ENCODE data around the gene MBD4.
A peak's percentile ranks its signal among the peaks of the same experiment; 100 is the strongest.

MBD4 gene

DNA sequence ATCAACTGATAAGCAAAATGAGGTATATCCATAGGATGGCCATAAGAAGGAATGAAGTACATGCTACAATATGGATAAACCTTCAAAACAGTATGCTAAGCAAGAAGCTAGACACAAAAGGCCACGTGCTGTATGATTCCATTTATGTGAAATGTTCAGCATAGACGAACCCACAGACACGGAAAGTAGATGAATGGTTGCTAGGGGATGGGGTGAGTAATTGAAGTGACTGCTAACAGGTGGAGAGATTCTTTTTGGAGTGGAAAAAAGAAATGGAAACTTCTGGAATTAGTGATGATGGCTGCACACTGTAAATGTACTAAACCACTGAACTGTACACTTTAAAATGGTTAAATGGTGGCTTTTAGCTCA, 10.7 kb downstream of the MBD4 start:
- H3K27ac ChIP-seq, result peak overlapping the region; percentile 44
- no peak for TF ChIP-seq ZFX (IDR thresholded peaks at IDR 0.05)
- TF ChIP-seq, protein P1, sequence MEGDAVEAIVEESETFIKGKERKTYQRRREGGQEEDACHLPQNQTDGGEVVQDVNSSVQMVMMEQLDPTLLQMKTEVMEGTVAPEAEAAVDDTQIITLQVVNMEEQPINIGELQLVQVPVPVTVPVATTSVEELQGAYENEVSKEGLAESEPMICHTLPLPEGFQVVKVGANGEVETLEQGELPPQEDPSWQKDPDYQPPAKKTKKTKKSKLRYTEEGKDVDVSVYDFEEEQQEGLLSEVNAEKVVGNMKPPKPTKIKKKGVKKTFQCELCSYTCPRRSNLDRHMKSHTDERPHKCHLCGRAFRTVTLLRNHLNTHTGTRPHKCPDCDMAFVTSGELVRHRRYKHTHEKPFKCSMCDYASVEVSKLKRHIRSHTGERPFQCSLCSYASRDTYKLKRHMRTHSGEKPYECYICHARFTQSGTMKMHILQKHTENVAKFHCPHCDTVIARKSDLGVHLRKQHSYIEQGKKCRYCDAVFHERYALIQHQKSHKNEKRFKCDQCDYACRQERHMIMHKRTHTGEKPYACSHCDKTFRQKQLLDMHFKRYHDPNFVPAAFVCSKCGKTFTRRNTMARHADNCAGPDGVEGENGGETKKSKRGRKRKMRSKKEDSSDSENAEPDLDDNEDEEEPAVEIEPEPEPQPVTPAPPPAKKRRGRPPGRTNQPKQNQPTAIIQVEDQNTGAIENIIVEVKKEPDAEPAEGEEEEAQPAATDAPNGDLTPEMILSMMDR (conservative IDR thresholded peaks at IDR 0.05), result no peak

DNA sequence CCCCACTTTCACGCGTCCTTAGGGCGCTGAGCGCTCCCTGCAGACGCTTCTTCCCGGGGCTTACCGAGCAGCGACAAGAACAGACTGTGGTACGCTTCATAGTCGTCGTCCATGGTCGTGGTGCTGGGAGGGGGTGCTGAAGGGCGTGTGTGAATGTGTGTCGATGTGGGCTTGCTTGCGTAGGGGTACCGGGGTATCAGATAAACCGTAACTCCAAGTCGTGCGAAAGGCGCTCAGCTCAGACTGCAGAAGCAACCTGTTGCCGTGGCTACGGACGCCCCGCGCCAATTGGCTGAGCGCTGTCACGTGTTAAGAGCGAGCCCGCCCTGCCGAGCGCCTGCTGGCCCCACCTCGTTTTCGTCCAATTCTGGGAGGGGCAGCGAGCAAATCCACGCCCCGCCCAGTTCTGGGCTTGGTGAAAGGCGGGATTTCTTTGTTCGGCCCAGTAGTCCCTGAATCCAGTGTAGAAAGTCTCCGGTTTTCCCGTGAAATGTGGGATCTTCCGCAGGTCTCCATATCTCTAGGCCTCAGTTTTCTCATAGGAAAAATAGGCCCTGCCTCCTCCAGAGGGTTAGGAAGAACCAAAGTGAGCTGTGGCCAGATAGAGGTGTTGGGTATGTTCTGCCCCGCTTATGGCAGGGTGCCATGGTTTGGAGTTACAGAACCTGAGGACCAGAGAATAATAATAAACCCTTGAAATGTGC, 11.2 kb downstream of the MBD4 start, which contains the start of gene EFCAB12:
TSS of gene EFCAB12 (minus strand) at position 261 of the 704 bp plus-strand sequence. CDS start at position 113, 148 bp downstream.
- TF ChIP-seq, protein P1 (conservative IDR thresholded peaks at IDR 0.05), result no peak
- TF ChIP-seq ZFX (IDR thresholded peaks at IDR 0.05), result no peak
- peak within 1 kb of the TSS; percentile 44 for H3K27ac ChIP-seq

DNA sequence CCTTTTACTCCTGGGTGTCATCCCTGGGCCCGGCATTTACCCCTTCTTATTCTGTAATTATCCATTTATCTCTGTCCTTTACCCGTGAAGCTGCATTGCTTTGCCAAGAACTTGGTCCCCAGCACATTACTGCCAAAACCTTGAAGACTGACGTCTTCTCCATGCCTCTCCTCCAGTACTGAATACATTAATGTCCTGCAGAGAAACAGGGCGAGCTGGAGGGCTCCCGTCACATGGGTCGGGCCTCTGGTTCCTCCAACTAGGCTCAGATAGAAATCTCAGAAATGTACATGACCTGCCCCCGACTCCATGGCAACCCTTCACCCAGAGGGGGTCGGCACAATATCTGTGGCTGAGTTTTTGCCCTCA, 11.8 kb downstream of the MBD4 start:
- H3K27ac ChIP-seq, result no peak overlapping the region
- no peak for TF ChIP-seq ZFX (IDR thresholded peaks at IDR 0.05)
- TF ChIP-seq, protein P1 (conservative IDR thresholded peaks at IDR 0.05), result no peak

DNA sequence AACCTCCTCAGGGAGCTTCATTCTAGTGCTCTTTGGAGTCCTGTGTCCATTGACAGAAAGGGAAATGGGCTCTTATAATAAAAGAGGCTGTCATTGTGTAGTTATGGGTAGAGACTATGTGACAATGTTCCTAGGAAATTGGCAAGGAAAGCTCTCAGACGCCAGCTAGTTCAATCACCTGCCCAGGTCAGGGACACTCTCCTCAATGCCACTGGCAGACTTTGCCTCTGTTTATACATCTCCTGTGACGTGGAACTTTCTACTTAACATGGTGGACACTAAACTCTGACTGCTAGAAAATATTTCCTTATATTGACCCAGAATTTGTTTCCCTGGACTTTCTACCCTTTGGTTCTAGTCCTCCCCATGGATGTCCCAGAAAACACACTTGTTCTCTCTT, 14.1 kb downstream of the MBD4 start:
- no peak for TF ChIP-seq ZFX (IDR thresholded peaks at IDR 0.05)
- TF ChIP-seq, protein P1 (conservative IDR thresholded peaks at IDR 0.05), result no peak
- H3K27ac ChIP-seq, result peak overlapping the region; percentile 98

DNA sequence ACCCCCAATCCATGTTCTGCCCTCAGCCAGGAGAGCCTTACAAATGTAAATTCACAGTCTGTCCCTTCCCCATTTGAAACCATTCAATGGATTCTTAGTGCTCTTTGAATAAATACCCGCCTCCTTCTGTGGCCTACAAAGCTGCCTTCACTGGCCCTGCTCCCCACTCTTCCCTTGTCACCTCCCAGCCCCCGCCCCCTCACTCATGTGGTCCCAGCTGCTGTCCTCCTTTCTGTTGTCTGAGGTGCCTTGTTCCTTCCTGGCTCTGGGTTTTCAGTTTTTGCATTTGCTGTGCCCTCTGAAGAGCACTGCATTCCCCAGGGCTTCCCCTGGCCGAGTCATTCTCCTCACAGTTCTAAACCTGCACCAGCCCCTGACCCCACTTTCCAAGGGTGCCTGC, 14.5 kb downstream of the MBD4 start:
- peak overlapping the region; percentile 98 for H3K27ac ChIP-seq
- TF ChIP-seq, protein P1 (conservative IDR thresholded peaks at IDR 0.05), result no peak
- no peak for TF ChIP-seq ZFX (IDR thresholded peaks at IDR 0.05)

DNA sequence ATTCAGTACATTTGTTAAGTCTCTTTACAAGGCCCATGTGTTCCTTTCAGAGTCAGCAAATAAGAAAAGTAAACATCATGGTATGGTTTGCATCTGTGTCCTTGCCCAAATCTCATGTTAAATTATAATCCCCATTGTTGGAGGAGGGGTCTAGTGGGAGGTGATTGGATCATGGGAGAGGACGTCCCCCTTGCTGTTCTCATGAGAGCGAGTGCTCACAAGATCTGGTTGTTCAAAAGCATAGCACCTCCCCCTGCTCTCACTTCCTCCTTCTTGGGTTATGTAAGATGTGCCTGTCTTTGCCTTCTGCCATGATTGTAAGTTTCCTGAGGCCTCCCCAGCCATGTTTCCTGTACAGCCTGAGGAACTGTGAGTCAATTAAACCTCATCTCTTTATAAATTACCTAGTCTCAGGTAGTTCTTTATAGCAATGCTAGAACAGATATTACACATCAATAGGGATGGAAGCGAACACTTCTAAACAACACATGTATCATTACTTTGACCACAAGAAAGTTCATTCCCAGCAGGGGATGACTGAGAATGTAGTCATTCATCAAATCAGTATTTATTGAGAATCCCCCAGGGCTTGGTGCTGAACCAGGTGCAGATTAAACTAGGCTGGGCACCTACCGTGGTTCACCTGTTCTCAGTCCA, 15.4 kb downstream of the MBD4 start:
- peak overlapping the region; percentile 98 for H3K27ac ChIP-seq
- TF ChIP-seq, protein P1 (conservative IDR thresholded peaks at IDR 0.05), result no peak
- TF ChIP-seq ZFX (IDR thresholded peaks at IDR 0.05), result no peak

DNA sequence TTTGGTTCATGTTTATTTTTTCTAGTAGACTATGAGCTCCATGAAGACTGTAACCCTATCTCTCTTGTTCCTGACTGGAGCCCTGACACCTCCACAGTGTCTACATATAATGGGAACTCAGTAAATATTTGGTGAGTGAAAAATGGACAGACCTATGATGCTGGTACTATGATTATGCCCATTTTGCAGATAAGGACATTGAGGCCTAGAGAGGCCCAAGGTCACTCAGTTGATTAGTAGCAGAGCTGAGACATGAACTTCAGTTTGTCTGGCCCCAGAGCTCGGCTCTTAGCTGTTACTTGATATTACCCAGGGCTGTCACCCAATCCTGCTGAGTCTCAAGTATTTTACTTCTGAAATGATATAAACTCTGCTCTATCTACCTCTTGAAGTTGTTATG, 16.9 kb downstream of the MBD4 start:
- peak overlapping the region; percentile 98 for H3K27ac ChIP-seq
- TF ChIP-seq, protein P1 (conservative IDR thresholded peaks at IDR 0.05), result no peak
- TF ChIP-seq ZFX (IDR thresholded peaks at IDR 0.05), result no peak

Measured in C4-2B (cell line).